ENCODE data around the gene TTC29. TPM values are rescaled to one million over a fixed set of nuclear protein-coding genes. Genes with fewer than 3 reads are reported as not detected.

Gene TTC29
- total RNA-seq, 3 donors from 2014 or later (not counting 1 experiment from before 2014, with no cell fraction given) = not detected

GRCh38 chr4:146855761-146856160, 89.9 kb downstream of the TTC29 start:
- WGBS (ENCODE audit: insufficient coverage) = 96% methylated on average over 3 of the region's 4 CpGs
- H3K4me1 Mint-ChIP-seq = no peaks in the 10 kb centered on the region
- no peaks in the 10 kb centered on the region for H3K36me3 Mint-ChIP-seq
- Histone ChIP-seq H3K27me3 (ENCODE audit: control insufficient read depth, insufficient read depth, low read length) (no peaks in the 10 kb centered on the region), H3K9me3 (ENCODE audit: control insufficient read depth, insufficient read depth, low read length) (no peaks in the 10 kb centered on the region), H3K4me3 (ENCODE audit: low read length) (no peak overlapping the region), H3K4me1 (ENCODE audit: control insufficient read depth, insufficient read depth, low read length) (no peaks in the 10 kb centered on the region), H3K36me3 (ENCODE audit: control insufficient read depth, insufficient read depth, low read length) (no peaks in the 10 kb centered on the region), H3K27ac (ENCODE audit: low read length) (no peak overlapping the region)
- DNase-seq (no peak), ATAC-seq (no peak)
- no peak overlapping the region for H3K27ac Mint-ChIP-seq
- no peak for TF ChIP-seq CTCF (IDR thresholded peaks at IDR 0.05)
- no peaks in the 10 kb centered on the region for H3K9me3 Mint-ChIP-seq
- H3K4me3 Mint-ChIP-seq = no peak overlapping the region
- peaks cover 0 to 4% of the 10 kb centered on the region in 2 donors for H3K27me3 Mint-ChIP-seq (ENCODE audit: low read depth in 2 of 2)
- intact Hi-C loops (cut with micrococcal nuclease) = no loop called here

- H3K36me3 ChIP-seq (ENCODE audit: control insufficient read depth, insufficient read depth, low read length) = no peaks in the 10 kb centered on the region
- no peaks in the 10 kb centered on the region for H3K27me3 ChIP-seq (ENCODE audit: control insufficient read depth, insufficient read depth, low read length)
- H3K36me3 Mint-ChIP-seq = no peaks in the 10 kb centered on the region
- no peak overlapping the region for H3K27ac Mint-ChIP-seq
- no peaks in the 10 kb centered on the region for H3K9me3 Mint-ChIP-seq
- no peak for TF ChIP-seq CTCF (IDR thresholded peaks at IDR 0.05)
- H3K4me3 Mint-ChIP-seq = no peak overlapping the region
- intact Hi-C loops (cut with micrococcal nuclease) = no loop called here
- ATAC-seq (no peak), DNase-seq (no peak)
- 72% methylated on average over 2 of the region's 2 CpGs for WGBS (ENCODE audit: insufficient coverage)
- H3K4me1 Mint-ChIP-seq = no peaks in the 10 kb centered on the region
- no peak overlapping the region for H3K4me3 ChIP-seq (ENCODE audit: low read length)
- H3K27me3 Mint-ChIP-seq (ENCODE audit: low read depth in 2 of 2) = peaks cover 0 to 4% of the 10 kb centered on the region in 2 donors
- H3K4me1 ChIP-seq (ENCODE audit: control insufficient read depth, insufficient read depth, low read length) = no peaks in the 10 kb centered on the region
- no peaks in the 10 kb centered on the region for H3K9me3 ChIP-seq (ENCODE audit: control insufficient read depth, insufficient read depth, low read length)
- H3K27ac ChIP-seq (ENCODE audit: low read length) = no peak overlapping the region
Observed at GRCh38 chr4:146852360-146852759, 93.3 kb downstream of the TTC29 start.

- no peak for DNase-seq
- WGBS (ENCODE audit: insufficient coverage) = 75% methylated on average over 5 of the region's 5 CpGs
- H3K27me3 Mint-ChIP-seq (ENCODE audit: low read depth in 2 of 2) = peaks cover 0 to 7% of the 10 kb centered on the region in 2 donors
- no peaks in the 10 kb centered on the region for H3K4me1 ChIP-seq (ENCODE audit: control insufficient read depth, insufficient read depth, low read length)
- H3K9me3 Mint-ChIP-seq = no peaks in the 10 kb centered on the region
- H3K4me1 Mint-ChIP-seq = no peaks in the 10 kb centered on the region
- no peak overlapping the region for H3K27ac ChIP-seq (ENCODE audit: low read length)
- H3K4me3 ChIP-seq (ENCODE audit: low read length) = no peak overlapping the region
- H3K9me3 ChIP-seq (ENCODE audit: control insufficient read depth, insufficient read depth, low read length) = no peaks in the 10 kb centered on the region
- H3K36me3 Mint-ChIP-seq = no peaks in the 10 kb centered on the region
- intact Hi-C loops (cut with micrococcal nuclease) = no loop called here
- no peak for TF ChIP-seq CTCF (IDR thresholded peaks at IDR 0.05)
- no peak overlapping the region for H3K4me3 Mint-ChIP-seq
- H3K27me3 ChIP-seq (ENCODE audit: control insufficient read depth, insufficient read depth, low read length) = no peaks in the 10 kb centered on the region
- no peak for ATAC-seq
- no peak overlapping the region for H3K27ac Mint-ChIP-seq
- no peaks in the 10 kb centered on the region for H3K36me3 ChIP-seq (ENCODE audit: control insufficient read depth, insufficient read depth, low read length)
Observed at GRCh38 chr4:146847345-146847744, 98.3 kb downstream of the TTC29 start.

GRCh38 chr4:146846882-146847281, 98.8 kb downstream of the TTC29 start:
- H3K36me3 Mint-ChIP-seq = no peaks in the 10 kb centered on the region
- ATAC-seq (no peak), DNase-seq (no peak)
- Histone ChIP-seq H3K27ac (ENCODE audit: low read length) (no peak overlapping the region), H3K4me3 (ENCODE audit: low read length) (no peak overlapping the region), H3K27me3 (ENCODE audit: control insufficient read depth, insufficient read depth, low read length) (no peaks in the 10 kb centered on the region), H3K4me1 (ENCODE audit: control insufficient read depth, insufficient read depth, low read length) (no peaks in the 10 kb centered on the region), H3K9me3 (ENCODE audit: control insufficient read depth, insufficient read depth, low read length) (no peaks in the 10 kb centered on the region), H3K36me3 (ENCODE audit: control insufficient read depth, insufficient read depth, low read length) (no peaks in the 10 kb centered on the region)
- H3K4me3 Mint-ChIP-seq = no peak overlapping the region
- H3K4me1 Mint-ChIP-seq = no peaks in the 10 kb centered on the region
- peaks cover 0 to 7% of the 10 kb centered on the region in 2 donors for H3K27me3 Mint-ChIP-seq (ENCODE audit: low read depth in 2 of 2)
- H3K9me3 Mint-ChIP-seq = no peaks in the 10 kb centered on the region
- intact Hi-C loops (cut with micrococcal nuclease) = no loop called here
- TF ChIP-seq CTCF (IDR thresholded peaks at IDR 0.05) = no peak
- no peak overlapping the region for H3K27ac Mint-ChIP-seq
- 83% methylated on average over 5 of the region's 6 CpGs for WGBS (ENCODE audit: insufficient coverage)
